AG04449 (cell line): Measurements from ENCODE around the gene VAPB.

Experiments
- CTCF ChIA-PET: fragments of 350-600 bp; formaldehyde crosslinking; extraction: SDS; loops from one replicate; lab custom pipeline; 2021; ENCODE audit warnings: antibody characterized with exemption; lab: Yijun Ruan, JAX
- POLR2A ChIA-PET: fragments of 400-600, 350-600 bp; formaldehyde crosslinking; extraction: SDS; loops from one replicate; lab custom pipeline; 2020; ENCODE audit warnings: antibody characterized with exemption, inconsistent platforms; lab: Yijun Ruan, JAX
- DNase-seq: peaks from one replicate; pipeline ENCODE4 v3.0.0-alpha.2; 2010; ENCODE audit warnings: low read depth, low spot score
- H3K4me3 ChIP-seq: 2 replicates; pipeline ENCODE4 v1.5.1; 2011; ENCODE audit warnings: low read depth, mild to moderate bottlenecking, control low read depth, low read length
- TF ChIP-seq, protein P1 (sequence below): IDR thresholded peaks from one replicate; pipeline ENCODE4 v1.5.1; 2011; ENCODE audit warnings: mild to moderate bottlenecking, moderate library complexity, low read length, control low read depth, inconsistent platforms; ENCODE audit not compliant: insufficient read depth; ENCODE audit errors: missing control alignments

Gene VAPB

DNA sequence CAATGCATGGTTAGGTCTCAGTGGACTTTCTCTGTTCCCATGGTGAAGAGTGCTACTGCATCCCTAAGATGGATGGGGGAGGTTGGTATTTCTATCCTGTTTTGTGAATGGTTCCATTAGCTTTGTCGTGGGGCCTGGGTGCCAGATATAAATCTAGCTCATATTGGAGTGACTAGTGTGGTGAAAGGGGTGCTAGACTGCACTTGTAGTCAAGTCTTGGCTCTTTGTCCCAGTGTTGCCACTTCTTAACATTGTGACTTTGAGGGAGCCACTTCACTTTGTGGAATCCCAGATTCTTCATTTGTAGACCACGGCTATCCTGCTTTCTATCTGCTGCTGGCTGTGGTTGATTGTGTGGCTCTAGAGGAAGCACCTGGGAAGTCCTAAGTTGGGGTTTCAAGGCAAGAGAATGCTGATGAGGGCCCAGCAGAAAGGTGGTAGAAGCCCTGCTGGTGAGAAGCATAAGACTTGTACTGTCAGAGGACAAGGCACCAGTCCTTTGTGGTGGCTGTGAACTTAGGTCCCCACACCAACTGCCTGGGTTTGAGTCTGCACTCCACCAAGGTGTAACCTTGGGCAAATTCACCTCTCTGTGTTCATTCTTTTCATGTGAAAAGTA is 44.1 kb downstream of the VAPB start:
- ChIA-PET POLR2A (interaction anchor here (0.6 kb wide), 1 partner anchor 12 kb away, joined by 4 read pairs; no protein-coding TSS in a partner anchor), CTCF (interaction anchor here (0.8 to 5.3 kb wide), 4 partner anchors 9 to 13 kb away, joined by 3 to 28 read pairs (median 5); no protein-coding TSS in a partner anchor)
- TF ChIP-seq, protein P1, sequence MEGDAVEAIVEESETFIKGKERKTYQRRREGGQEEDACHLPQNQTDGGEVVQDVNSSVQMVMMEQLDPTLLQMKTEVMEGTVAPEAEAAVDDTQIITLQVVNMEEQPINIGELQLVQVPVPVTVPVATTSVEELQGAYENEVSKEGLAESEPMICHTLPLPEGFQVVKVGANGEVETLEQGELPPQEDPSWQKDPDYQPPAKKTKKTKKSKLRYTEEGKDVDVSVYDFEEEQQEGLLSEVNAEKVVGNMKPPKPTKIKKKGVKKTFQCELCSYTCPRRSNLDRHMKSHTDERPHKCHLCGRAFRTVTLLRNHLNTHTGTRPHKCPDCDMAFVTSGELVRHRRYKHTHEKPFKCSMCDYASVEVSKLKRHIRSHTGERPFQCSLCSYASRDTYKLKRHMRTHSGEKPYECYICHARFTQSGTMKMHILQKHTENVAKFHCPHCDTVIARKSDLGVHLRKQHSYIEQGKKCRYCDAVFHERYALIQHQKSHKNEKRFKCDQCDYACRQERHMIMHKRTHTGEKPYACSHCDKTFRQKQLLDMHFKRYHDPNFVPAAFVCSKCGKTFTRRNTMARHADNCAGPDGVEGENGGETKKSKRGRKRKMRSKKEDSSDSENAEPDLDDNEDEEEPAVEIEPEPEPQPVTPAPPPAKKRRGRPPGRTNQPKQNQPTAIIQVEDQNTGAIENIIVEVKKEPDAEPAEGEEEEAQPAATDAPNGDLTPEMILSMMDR: no peak
- no peak for DNase-seq
- H3K4me3 ChIP-seq: no peak overlapping the region

DNA sequence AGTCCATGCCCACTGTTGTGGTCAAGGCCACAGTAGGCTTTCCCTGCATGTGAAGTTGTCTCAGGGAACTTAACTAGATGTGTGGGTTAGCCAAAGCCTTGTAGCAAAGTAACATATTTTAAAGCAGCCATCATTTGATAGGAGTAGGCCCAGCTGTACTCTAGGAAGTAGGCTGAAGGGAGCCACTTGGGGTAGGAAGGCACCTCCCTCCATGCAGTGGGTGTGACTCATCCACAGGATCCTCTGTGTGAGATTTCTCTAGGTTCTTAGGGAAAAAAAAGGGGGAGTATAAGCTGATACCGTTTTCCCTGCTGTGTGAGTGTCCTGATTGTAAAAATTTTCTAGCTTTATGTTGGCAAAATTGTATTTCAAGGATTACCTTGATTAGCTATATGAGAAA is 44.7 kb downstream of the VAPB start:
- H3K4me3 ChIP-seq: no peak overlapping the region
- CTCF ChIA-PET: interaction anchor here (0.8 to 5.3 kb wide), 2 partner anchors 9 to 13 kb away, joined by 3 to 28 read pairs; no protein-coding TSS in a partner anchor
- TF ChIP-seq, protein P1: no peak
- no peak for DNase-seq
- POLR2A ChIA-PET: interaction anchor here (0.6 kb wide), 1 partner anchor 13 kb away, joined by 4 read pairs; no protein-coding TSS in a partner anchor

DNA sequence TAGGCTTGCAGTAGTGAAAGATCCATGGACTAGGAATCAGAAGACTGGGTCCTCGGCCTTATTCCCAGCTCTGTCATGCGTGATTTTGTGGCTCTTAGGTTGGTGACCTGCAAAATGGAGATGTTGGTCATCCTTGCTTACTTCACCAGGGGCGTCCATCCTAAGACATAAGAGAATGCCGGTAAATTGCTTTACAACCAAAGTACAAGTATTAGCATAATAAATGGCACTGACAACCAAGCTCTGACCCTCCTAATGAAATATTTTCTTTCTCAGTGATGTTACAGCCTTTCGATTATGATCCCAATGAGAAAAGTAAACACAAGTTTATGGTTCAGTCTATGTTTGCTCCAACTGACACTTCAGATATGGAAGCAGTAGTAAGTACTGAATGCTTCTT is 45.3 kb downstream of the VAPB start:
- CTCF ChIA-PET: interaction anchor here (5.3 kb wide), 1 partner anchor 12 kb away, joined by 28 read pairs; no protein-coding TSS in a partner anchor
- TF ChIP-seq, protein P1: no peak
- POLR2A ChIA-PET: no interaction called here
- DNase-seq: no peak
- no peak overlapping the region for H3K4me3 ChIP-seq

DNA sequence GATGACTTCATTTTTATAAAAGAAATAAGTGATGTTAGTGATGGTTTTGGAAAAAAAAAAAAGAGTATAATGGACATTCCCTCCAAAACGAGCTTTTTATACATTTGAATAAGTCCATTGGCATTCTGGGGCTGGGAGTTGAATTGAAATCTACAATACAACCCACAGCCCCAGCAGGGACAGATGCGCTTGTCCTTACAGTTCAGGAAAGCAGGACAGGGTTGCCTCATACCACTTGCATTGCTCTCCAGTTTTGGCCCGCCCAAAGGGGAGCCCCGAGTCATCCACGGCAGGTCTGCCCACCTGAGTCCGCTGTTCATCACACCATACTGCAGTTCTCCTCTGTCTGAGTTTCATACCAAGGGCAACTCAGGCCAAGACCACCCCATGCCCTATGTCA is 46.2 kb downstream of the VAPB start:
- TF ChIP-seq, protein P1: no peak
- no peak for DNase-seq
- ChIA-PET POLR2A (no interaction called here), CTCF (interaction anchor here (1.4 to 5.1 kb wide), 2 partner anchors 9 to 12 kb away, joined by 3 to 36 read pairs; no protein-coding TSS in a partner anchor)
- H3K4me3 ChIP-seq: no peak overlapping the region

DNA sequence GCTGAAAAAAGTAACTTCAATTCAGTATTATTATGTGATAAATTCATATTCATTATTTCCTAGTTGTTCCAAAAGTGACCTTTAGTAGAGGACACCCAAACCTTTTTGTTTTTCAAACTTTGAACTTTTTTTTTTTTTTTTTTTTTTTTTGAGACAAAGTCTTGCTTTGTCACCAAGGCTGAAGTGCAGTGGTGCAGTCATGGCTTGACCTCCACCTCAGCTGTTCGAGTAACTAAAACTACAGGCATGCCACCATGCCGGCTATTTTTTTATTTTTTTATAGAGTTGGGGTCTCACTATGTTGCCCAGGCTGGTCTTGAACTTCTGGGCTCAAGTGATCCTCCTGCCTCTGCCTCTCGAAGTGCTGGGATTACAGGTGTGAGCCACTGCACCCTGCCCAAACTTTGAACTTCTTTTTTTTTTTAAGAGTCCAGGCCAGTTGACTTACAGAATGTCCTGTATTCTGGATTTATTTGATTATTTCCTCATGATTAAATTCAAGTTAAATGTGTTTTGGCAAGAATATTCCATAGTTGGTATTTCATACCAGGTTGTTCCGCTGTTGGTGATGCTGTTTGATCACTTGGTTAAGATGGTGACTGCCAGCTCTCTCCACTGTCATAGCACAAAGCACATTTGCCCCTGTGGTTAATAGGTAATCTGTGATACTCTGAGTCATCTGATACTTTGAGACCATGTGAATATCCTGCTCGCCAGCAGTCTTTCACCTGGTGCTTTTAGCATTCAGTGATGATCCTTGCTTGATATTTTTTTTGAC is 48.0 kb downstream of the VAPB start:
- DNase-seq: no peak
- POLR2A ChIA-PET: no interaction called here
- TF ChIP-seq, protein P1: no peak
- CTCF ChIA-PET: interaction anchor here (0.9 to 5.1 kb wide), 3 partner anchors 8 to 199 kb away, joined by 3 to 36 read pairs (median 3); no protein-coding TSS in a partner anchor
- H3K4me3 ChIP-seq: no peak overlapping the region
